ENCODE results near the gene NFKBIE. TPM values are rescaled to one million over a fixed set of nuclear protein-coding genes. Genes with fewer than 3 reads are reported as not detected.

Gene NFKBIE
- total and polyA plus RNA-seq, 3 experiments from 2014 or later, result 5.3 to 34.3 (median 33.1) TPM

GRCh38 chr6:44224029-44224964 lies 41.1 kb downstream of the NFKBIE start:
- POLR2A ChIA-PET, result interaction anchor here (0.8 to 4.5 kb wide), 5 partner anchors 10 to 40 kb away, joined by 3 to 24 read pairs (median 3); partner anchors contain the start of gene HSP90AB1
- peak overlapping the region in 5 of 8 donors; percentile 1 to 73 (median 63) for H3K27ac Mint-ChIP-seq

GRCh38 chr6:44223319-44224028 lies 41.9 kb downstream of the NFKBIE start, which contains the start of gene SLC29A1:
Gene SLC29A1 (plus strand): TSS chr6:44223595. CDS start chr6:44227314, 3,719 bp downstream.
- Histone ChIP-seq H3K36me3 (ENCODE audit: insufficient read depth, low read length) (no peaks in the 10 kb centered on the region), H3K27me3 (ENCODE audit: insufficient read depth, low read length, poor library complexity, severe bottlenecking) (peaks cover 5% of the 10 kb centered on the region), H3K27ac (ENCODE audit: low read depth, low read length) (peak within 1 kb of the TSS; percentile 45), H3K9me3 (ENCODE audit: low read length) (no peaks in the 10 kb centered on the region), H3K4me3 (ENCODE audit: low read length) (peak within 1 kb of the TSS; percentile 62), H3K4me1 (ENCODE audit: insufficient read depth, low read length) (peaks cover 10% of the 10 kb centered on the region)
- peak; percentile 74 to 88 (median 76) for DNase-seq
- H3K4me3 Mint-ChIP-seq, result peak within 1 kb of the TSS; percentile 81 to 90 (median 84)
- POLR2A ChIA-PET, result interaction anchor here (0.8 to 4.5 kb wide), 4 partner anchors 14 to 41 kb away, joined by 3 to 24 read pairs (median 4); partner anchors contain the start of gene HSP90AB1
- no peaks in the 10 kb centered on the region for H3K9me3 Mint-ChIP-seq
- H3K27me3 Mint-ChIP-seq, result peaks cover 1 to 6% of the 10 kb centered on the region in 2 donors
- H3K4me1 Mint-ChIP-seq, result peaks cover 16 to 25% (median 16%) of the 10 kb centered on the region in 3 donors
- H3K36me3 Mint-ChIP-seq, result no peaks in the 10 kb centered on the region
- peak within 1 kb of the TSS in 7 of 8 donors; percentile 36 to 76 (median 62) for H3K27ac Mint-ChIP-seq
- CTCF ChIA-PET, result interaction anchor here (0.9 to 8.0 kb wide), 6 partner anchors 12 to 92 kb away, joined by 3 to 69 read pairs (median 4); partner anchors contain the start of gene SLC35B2

More at GRCh38 chr6:44224029-44224964, 41.1 kb downstream of the NFKBIE start:
- Histone ChIP-seq H3K27me3 (ENCODE audit: insufficient read depth, low read length, poor library complexity, severe bottlenecking) (peaks cover under 1% of the 10 kb centered on the region), H3K27ac (ENCODE audit: low read depth, low read length) (peak overlapping the region; percentile 45), H3K36me3 (ENCODE audit: insufficient read depth, low read length) (no peaks in the 10 kb centered on the region), H3K9me3 (ENCODE audit: low read length) (no peaks in the 10 kb centered on the region), H3K4me1 (ENCODE audit: insufficient read depth, low read length) (peaks cover 10% of the 10 kb centered on the region), H3K4me3 (ENCODE audit: low read length) (peak overlapping the region; percentile 52)
- peak overlapping the region; percentile 81 to 90 (median 84) for H3K4me3 Mint-ChIP-seq
- no peaks in the 10 kb centered on the region for H3K36me3 Mint-ChIP-seq
- CTCF ChIA-PET, result interaction anchor here (0.8 to 8.0 kb wide), 8 partner anchors 11 to 93 kb away, joined by 3 to 69 read pairs (median 4); partner anchors contain the start of genes AARS2 and SLC35B2
- DNase-seq, result no peak
- peaks cover 15 to 21% (median 16%) of the 10 kb centered on the region in 3 donors for H3K4me1 Mint-ChIP-seq
- peaks cover 0 to 3% of the 10 kb centered on the region in 2 donors for H3K27me3 Mint-ChIP-seq
- H3K9me3 Mint-ChIP-seq, result no peaks in the 10 kb centered on the region

GRCh38 chr6:44222486-44223318 lies 42.6 kb downstream of the NFKBIE start:
- peak overlapping the region; percentile 62 for H3K4me3 ChIP-seq (ENCODE audit: low read length)
- DNase-seq, result no peak
- H3K9me3 Mint-ChIP-seq, result no peaks in the 10 kb centered on the region
- H3K36me3 Mint-ChIP-seq, result no peaks in the 10 kb centered on the region
- no peak overlapping the region for H3K27ac ChIP-seq (ENCODE audit: low read depth, low read length)
- no peaks in the 10 kb centered on the region for H3K9me3 ChIP-seq (ENCODE audit: low read length)
- H3K27me3 ChIP-seq (ENCODE audit: insufficient read depth, low read length, poor library complexity, severe bottlenecking), result peaks cover 5% of the 10 kb centered on the region
- POLR2A ChIA-PET, result interaction anchor here (1.2 to 4.5 kb wide), 3 partner anchors 25 to 42 kb away, joined by 3 to 24 read pairs (median 4); partner anchors contain the start of gene HSP90AB1
- peak overlapping the region; percentile 79 to 90 (median 82) for H3K4me3 Mint-ChIP-seq
- H3K36me3 ChIP-seq (ENCODE audit: insufficient read depth, low read length), result no peaks in the 10 kb centered on the region
- peaks cover 6 to 9% of the 10 kb centered on the region in 2 donors for H3K27me3 Mint-ChIP-seq
- H3K4me1 Mint-ChIP-seq, result peaks cover 16 to 27% (median 17%) of the 10 kb centered on the region in 3 donors
- H3K27ac Mint-ChIP-seq, result peak overlapping the region in 7 of 8 donors; percentile 32 to 76 (median 50)
- H3K4me1 ChIP-seq (ENCODE audit: insufficient read depth, low read length), result peaks cover 10% of the 10 kb centered on the region
- CTCF ChIA-PET, result interaction anchor here (1.0 to 8.0 kb wide), 6 partner anchors 13 to 90 kb away, joined by 3 to 69 read pairs (median 7); partner anchors contain the start of genes AARS2 and SLC35B2

- ChIA-PET POLR2A (interaction anchor here (4.5 kb wide), 1 partner anchor 26 kb away, joined by 24 read pairs; the partner anchor contains the start of gene HSP90AB1), CTCF (interaction anchor here (1.1 to 8.0 kb wide), 6 partner anchors 14 to 91 kb away, joined by 3 to 69 read pairs (median 7); partner anchors contain the start of genes AARS2 and SLC35B2)
- H3K36me3 ChIP-seq (ENCODE audit: insufficient read depth, low read length), result no peaks in the 10 kb centered on the region
- DNase-seq, result no peak
- peak overlapping the region in 3 of 7 donors; percentile 26 to 62 (median 51) for H3K4me3 Mint-ChIP-seq
- H3K36me3 Mint-ChIP-seq, result no peaks in the 10 kb centered on the region
- peak overlapping the region in 3 of 8 donors; percentile 45 to 82 (median 79) for H3K27ac Mint-ChIP-seq
- no peaks in the 10 kb centered on the region for H3K9me3 Mint-ChIP-seq
- H3K4me1 ChIP-seq (ENCODE audit: insufficient read depth, low read length), result peaks cover 10% of the 10 kb centered on the region
- no peaks in the 10 kb centered on the region for H3K9me3 ChIP-seq (ENCODE audit: low read length)
- H3K27me3 Mint-ChIP-seq, result peaks cover 7 to 10% of the 10 kb centered on the region in 2 donors
- H3K4me3 ChIP-seq (ENCODE audit: low read length), result no peak overlapping the region
- H3K27ac ChIP-seq (ENCODE audit: low read depth, low read length), result no peak overlapping the region
- H3K27me3 ChIP-seq (ENCODE audit: insufficient read depth, low read length, poor library complexity, severe bottlenecking), result peaks cover 5% of the 10 kb centered on the region
- peaks cover 16 to 27% (median 17%) of the 10 kb centered on the region in 3 donors for H3K4me1 Mint-ChIP-seq
Measured at GRCh38 chr6:44221961-44222335, 43.4 kb downstream of the NFKBIE start.

- Histone ChIP-seq H3K27ac (ENCODE audit: low read depth, low read length) (peak overlapping the region; percentile 20), H3K27me3 (ENCODE audit: insufficient read depth, low read length, poor library complexity, severe bottlenecking) (peaks cover 5% of the 10 kb centered on the region), H3K36me3 (ENCODE audit: insufficient read depth, low read length) (no peaks in the 10 kb centered on the region), H3K4me1 (ENCODE audit: insufficient read depth, low read length) (peaks cover 10% of the 10 kb centered on the region), H3K9me3 (ENCODE audit: low read length) (no peaks in the 10 kb centered on the region), H3K4me3 (ENCODE audit: low read length) (no peak overlapping the region)
- H3K27me3 Mint-ChIP-seq, result peaks cover 10 to 11% of the 10 kb centered on the region in 2 donors
- H3K27ac Mint-ChIP-seq, result peak overlapping the region in 5 of 8 donors; percentile 45 to 82 (median 71)
- ChIA-PET CTCF (interaction anchor here (0.8 to 8.0 kb wide), 9 partner anchors 14 to 125 kb away, joined by 3 to 69 read pairs (median 3); partner anchors contain the start of genes AARS2 and SLC35B2), POLR2A (interaction anchor here (4.5 kb wide), 1 partner anchor 26 kb away, joined by 24 read pairs; the partner anchor contains the start of gene HSP90AB1)
- no peaks in the 10 kb centered on the region for H3K9me3 Mint-ChIP-seq
- peak; percentile 62 to 84 (median 66) for DNase-seq
- H3K4me3 Mint-ChIP-seq, result peak overlapping the region in 4 of 7 donors; percentile 20 to 62 (median 38)
- peaks cover 16 to 27% (median 17%) of the 10 kb centered on the region in 3 donors for H3K4me1 Mint-ChIP-seq
- H3K36me3 Mint-ChIP-seq, result no peaks in the 10 kb centered on the region
Measured at GRCh38 chr6:44221291-44221960, 43.9 kb downstream of the NFKBIE start.

GRCh38 chr6:44220913-44221290 lies 44.4 kb downstream of the NFKBIE start:
- DNase-seq, result no peak
- Mint-ChIP-seq H3K4me1 (peaks cover 16 to 27% (median 17%) of the 10 kb centered on the region in 3 donors), H3K27ac (peak overlapping the region in 3 of 8 donors; percentile 58 to 79 (median 71)), H3K27me3 (peaks cover 12 to 15% of the 10 kb centered on the region in 2 donors), H3K4me3 (no peak overlapping the region), H3K36me3 (no peaks in the 10 kb centered on the region), H3K9me3 (no peaks in the 10 kb centered on the region)
- H3K27me3 ChIP-seq (ENCODE audit: insufficient read depth, low read length, poor library complexity, severe bottlenecking), result peaks cover 5% of the 10 kb centered on the region
- H3K4me3 ChIP-seq (ENCODE audit: low read length), result no peak overlapping the region
- H3K4me1 ChIP-seq (ENCODE audit: insufficient read depth, low read length), result peaks cover 10% of the 10 kb centered on the region
- no peaks in the 10 kb centered on the region for H3K36me3 ChIP-seq (ENCODE audit: insufficient read depth, low read length)
- H3K27ac ChIP-seq (ENCODE audit: low read depth, low read length), result peak overlapping the region; percentile 20
- ChIA-PET POLR2A (interaction anchor here (0.7 to 4.5 kb wide), 2 partner anchors 27 to 131 kb away, joined by 3 to 24 read pairs; partner anchors contain the start of gene HSP90AB1), CTCF (interaction anchor here (0.8 to 8.0 kb wide), 6 partner anchors 15 to 124 kb away, joined by 3 to 69 read pairs (median 3); partner anchors contain the start of gene SLC35B2)
- no peaks in the 10 kb centered on the region for H3K9me3 ChIP-seq (ENCODE audit: low read length)
